ENCODE data around the gene FRMPD4.

- TF ChIP-seq, protein P1, sequence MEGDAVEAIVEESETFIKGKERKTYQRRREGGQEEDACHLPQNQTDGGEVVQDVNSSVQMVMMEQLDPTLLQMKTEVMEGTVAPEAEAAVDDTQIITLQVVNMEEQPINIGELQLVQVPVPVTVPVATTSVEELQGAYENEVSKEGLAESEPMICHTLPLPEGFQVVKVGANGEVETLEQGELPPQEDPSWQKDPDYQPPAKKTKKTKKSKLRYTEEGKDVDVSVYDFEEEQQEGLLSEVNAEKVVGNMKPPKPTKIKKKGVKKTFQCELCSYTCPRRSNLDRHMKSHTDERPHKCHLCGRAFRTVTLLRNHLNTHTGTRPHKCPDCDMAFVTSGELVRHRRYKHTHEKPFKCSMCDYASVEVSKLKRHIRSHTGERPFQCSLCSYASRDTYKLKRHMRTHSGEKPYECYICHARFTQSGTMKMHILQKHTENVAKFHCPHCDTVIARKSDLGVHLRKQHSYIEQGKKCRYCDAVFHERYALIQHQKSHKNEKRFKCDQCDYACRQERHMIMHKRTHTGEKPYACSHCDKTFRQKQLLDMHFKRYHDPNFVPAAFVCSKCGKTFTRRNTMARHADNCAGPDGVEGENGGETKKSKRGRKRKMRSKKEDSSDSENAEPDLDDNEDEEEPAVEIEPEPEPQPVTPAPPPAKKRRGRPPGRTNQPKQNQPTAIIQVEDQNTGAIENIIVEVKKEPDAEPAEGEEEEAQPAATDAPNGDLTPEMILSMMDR (conservative IDR thresholded peaks at IDR 0.05 in 1 of 2, IDR thresholded peaks at IDR 0.05 in 1 of 2; ENCODE audit: low read depth in 1 of 2, low read length in 2 of 2), result no peak
- no peak for TF ChIP-seq EZH2 (IDR thresholded peaks at IDR 0.05; ENCODE audit: low read length, missing control alignments)
Observed at GRCh38 chrX:12480956-12481355, 342.7 kb downstream of the FRMPD4 start.
